Kidney epithelial cell (primary cell): ENCODE data around the gene PIAS2. TPM values are rescaled to one million over a fixed set of nuclear protein-coding genes. Genes with fewer than 3 reads are reported as not detected.

ENCODE experiments used
- DNase-seq: peaks from one replicate; pipeline ENCODE4 v3.0.0-alpha.2; 2010; ENCODE audit warnings: low read depth
- H3K27me3 ChIP-seq: 2 replicates; pipeline ENCODE4 v1.6.0; 2011; ENCODE audit warnings: low read length; ENCODE audit not compliant: control insufficient read depth, insufficient read depth
- H3K36me3 ChIP-seq: 2 replicates; pipeline ENCODE4 v1.5.1; 2011; ENCODE audit warnings: low read length; ENCODE audit not compliant: control insufficient read depth, insufficient read depth
- H3K4me3 ChIP-seq: 2 replicates; pipeline ENCODE4 v1.5.1; 2011; ENCODE audit warnings: low read depth, mild to moderate bottlenecking, control low read depth, low read length
- total RNA-seq: library from RNA; depleted of rRNA; stranded (reverse); fragments of >200 nt; gene quantifications from 2 replicates; pipeline ENCODE4 v1.2.3, GENCODE V29; 2015
- TF ChIP-seq, protein P1 (sequence below): IDR thresholded peaks from 2 replicates; pipeline ENCODE4 v1.5.1; 2011; ENCODE audit warnings: mild to moderate bottlenecking, moderate library complexity, low read length, control low read depth, inconsistent platforms; ENCODE audit not compliant: insufficient read depth, poor library complexity, severe bottlenecking

The PIAS2 gene
- total RNA-seq, 1 donor from 2014 or later, result 8.7 TPM

DNA sequence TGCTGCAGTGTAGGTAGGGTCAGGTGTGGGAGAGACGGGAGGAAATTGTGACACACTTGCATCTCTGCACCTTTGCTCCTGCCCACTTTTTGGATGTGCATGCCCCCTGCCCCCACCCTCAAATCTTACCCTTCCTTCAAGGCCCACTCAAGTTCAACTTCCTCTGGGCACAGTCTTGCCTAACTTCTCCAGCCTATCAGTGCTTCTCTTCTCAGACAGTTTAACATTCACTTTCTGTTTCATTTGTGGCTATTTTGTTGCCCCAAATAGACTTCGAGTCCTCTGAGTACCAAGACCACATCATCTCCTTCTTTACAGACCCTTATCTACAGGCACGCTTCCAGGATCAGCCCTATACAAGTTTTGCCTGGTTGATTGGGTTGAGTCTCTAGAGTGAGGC is 163.1 kb downstream of the PIAS2 start:
- Histone ChIP-seq H3K4me3 (no peak overlapping the region), H3K27me3 (peaks cover 36% of the 10 kb centered on the region), H3K36me3 (no peaks in the 10 kb centered on the region)
- TF ChIP-seq, protein P1, sequence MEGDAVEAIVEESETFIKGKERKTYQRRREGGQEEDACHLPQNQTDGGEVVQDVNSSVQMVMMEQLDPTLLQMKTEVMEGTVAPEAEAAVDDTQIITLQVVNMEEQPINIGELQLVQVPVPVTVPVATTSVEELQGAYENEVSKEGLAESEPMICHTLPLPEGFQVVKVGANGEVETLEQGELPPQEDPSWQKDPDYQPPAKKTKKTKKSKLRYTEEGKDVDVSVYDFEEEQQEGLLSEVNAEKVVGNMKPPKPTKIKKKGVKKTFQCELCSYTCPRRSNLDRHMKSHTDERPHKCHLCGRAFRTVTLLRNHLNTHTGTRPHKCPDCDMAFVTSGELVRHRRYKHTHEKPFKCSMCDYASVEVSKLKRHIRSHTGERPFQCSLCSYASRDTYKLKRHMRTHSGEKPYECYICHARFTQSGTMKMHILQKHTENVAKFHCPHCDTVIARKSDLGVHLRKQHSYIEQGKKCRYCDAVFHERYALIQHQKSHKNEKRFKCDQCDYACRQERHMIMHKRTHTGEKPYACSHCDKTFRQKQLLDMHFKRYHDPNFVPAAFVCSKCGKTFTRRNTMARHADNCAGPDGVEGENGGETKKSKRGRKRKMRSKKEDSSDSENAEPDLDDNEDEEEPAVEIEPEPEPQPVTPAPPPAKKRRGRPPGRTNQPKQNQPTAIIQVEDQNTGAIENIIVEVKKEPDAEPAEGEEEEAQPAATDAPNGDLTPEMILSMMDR, result no peak
- DNase-seq, result no peak

Other genes starting within 250 kb of the PIAS2 start
- under 0.01 TPM in 2 replicates for gene ST8SIA5, start 160.5 kb downstream of the PIAS2 start, total RNA-seq
- gene KATNAL2, start 95 bp upstream of the PIAS2 start, total RNA-seq, result 0.88 and 1.4 TPM in 2 replicates
- not detected in 2 replicates for gene ELOA2, start 118.1 kb upstream of the PIAS2 start, total RNA-seq
- 15.5 and 21.4 TPM in 2 replicates for gene HDHD2, start 233.0 kb upstream of the PIAS2 start, total RNA-seq